Measurements from ENCODE around the gene NDOR1.

NDOR1 gene

DNA sequence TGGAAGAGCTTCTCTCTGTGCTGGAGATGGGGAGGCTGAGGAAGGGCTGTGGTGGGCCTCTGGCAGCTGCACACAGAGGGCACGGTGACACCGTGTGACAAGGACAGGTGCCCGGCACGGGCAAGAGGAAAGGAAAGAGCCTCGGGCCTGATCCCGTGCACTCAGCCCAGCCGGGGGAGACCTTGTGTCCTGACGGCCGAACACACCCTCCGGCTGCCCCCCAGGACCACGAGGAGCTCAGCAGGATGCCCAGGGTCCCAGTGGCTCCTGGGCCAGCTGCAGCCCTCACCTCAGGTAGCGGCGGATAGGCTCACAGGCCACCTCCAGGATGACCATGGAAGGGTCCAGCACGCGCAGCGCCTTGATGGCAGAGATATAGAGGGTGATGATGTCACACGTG is 22.7 kb upstream of the NDOR1 start:
- DNase-seq (ENCODE audit: low read depth): no peak

DNA sequence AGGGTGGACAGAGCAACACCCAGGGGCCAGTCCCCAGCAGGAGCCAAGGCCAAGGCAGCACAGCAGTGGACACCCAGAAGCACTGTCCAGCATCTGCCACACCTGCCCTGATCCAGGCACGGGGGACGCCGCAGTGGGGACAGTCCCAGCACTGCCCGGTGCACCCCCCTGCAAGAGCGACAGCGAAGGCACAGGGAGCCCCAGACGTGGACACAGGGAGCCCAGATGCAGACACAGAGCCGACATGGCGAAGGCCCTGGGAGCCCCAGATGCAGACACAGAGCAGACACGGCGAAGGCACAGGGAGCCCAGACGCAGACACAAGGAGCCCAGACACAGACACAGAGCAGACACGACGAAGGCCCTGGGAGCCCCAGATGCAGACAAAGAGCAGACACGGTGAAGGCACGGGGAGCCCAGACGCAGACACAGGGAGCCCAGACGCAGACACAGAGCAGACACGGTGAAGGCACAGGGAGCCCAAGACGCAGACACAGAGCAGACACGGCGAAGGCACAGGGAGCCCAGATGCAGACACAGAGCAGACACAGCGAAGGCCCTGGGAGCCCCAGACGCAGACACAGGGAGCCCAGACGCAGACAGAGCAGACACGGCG is 21.4 kb upstream of the NDOR1 start:
- no peak for DNase-seq (ENCODE audit: low read depth)

DNA sequence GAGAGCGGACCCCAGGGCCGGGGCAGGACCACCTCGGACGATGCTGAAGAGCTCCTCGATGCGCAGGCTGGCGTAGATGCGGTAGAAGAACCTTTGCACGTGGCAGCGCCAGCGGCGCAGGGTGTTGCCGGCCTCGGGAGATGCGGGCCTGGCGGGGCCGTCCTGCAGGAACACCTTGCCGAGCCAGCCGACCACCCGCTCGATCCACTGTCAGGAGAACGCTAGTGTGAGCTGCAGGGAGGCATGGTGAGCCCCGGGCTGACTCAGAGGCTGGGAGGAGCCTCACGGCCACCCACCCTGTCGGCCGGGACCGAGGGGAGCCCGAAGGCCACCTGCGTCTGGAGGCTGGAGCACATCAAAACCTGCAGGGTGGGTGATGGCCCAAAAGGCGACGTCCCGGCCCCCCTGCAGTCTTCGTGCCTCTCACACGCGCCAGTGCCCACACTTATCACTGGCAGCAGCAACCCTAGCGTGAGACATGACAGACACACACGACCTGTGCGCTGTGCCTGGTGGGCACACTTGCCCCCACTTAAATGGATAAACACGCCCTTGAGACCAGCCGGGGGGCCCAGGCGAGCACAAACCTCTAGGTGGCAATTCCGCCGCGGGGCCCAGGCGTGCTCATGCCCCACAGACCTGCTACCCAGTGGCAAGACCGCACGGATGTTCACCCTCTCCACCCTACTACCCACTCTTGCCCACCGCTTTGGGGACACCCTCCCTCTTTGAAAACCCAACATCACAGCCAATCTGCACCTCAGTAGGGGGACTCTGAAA is 20.4 kb upstream of the NDOR1 start:
- DNase-seq (ENCODE audit: low read depth): no peak

DNA sequence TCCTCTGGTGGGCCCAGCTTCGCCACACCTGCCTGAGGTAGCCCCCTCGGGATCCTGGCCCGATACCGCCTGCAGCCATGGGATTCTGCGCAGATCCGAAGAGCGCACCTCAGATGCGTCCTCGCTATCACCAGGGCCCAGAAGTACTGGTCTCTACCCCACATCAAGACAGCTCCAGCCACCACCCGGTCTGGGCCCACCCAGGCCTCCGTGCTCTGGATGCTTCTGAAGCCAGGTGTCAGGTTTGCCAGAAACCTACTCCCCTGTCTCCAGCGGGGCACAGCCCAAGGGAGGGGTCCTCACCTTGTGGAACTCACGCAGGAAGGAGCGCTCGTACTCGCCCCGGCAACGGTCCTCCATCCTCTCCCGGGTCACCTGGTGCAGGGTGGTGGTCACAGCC is 19.6 kb upstream of the NDOR1 start:
- DNase-seq (ENCODE audit: low read depth): no peak

DNA sequence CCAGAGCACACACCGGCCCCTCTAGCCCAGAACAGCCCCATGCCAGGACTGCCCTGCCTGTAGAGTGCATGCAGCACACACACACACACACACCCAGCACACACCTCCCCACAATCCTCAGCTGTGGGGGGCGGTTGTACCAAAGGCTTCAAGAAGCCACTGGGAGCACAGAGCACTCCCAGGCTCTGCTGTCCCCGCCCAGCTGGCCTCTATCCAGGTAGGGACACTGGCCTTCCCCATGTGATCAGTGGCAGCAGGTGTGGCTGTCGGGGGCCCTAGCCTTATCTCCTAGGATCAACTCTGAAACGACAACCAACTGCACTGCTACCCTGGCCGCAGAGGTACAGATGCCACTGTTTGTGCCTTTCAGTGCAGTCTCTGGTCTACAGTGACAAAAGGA is 19.1 kb upstream of the NDOR1 start:
- no peak for DNase-seq (ENCODE audit: low read depth)

DNA sequence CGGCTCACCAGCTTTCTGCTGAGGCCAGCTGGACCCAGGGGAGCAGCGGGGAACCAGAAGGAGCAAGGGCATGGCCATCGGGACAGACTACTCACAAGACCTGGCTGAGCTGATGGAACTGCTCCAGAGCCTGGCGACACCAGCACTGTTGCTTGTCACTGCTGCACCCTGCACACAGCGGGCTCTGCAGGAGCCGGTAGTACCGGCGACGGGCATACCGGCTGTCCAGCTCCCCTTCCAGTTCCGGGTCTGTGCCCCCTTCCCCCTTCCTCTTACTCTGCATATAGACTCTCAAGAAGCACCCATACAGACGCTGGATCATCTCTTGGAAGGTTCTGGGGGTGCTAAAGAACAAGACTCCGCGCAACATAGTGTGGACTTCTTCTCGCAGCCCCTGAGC is 18.1 kb upstream of the NDOR1 start:
- DNase-seq (ENCODE audit: low read depth): no peak

DNA sequence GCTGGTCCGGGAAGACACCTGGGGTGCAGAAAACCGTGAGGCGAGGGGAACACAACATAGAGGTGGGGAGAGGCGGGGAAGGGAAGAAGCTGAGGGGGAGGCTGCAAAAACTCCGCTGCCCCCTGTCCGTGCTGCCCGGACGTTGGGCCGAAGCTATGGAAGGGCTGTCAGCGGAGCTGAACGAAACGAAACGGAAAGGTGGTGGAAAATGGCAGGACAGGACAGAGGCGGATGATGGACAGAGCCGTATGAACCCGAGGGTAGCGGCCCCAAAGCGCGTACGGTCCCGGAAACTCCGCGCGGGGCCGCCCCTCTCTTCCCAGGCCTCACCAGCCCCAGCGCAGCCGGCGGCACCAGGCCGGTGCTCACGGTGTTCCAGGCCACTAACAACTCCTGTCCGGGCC is 17.4 kb upstream of the NDOR1 start:
- DNase-seq (ENCODE audit: low read depth): no peak

DNA sequence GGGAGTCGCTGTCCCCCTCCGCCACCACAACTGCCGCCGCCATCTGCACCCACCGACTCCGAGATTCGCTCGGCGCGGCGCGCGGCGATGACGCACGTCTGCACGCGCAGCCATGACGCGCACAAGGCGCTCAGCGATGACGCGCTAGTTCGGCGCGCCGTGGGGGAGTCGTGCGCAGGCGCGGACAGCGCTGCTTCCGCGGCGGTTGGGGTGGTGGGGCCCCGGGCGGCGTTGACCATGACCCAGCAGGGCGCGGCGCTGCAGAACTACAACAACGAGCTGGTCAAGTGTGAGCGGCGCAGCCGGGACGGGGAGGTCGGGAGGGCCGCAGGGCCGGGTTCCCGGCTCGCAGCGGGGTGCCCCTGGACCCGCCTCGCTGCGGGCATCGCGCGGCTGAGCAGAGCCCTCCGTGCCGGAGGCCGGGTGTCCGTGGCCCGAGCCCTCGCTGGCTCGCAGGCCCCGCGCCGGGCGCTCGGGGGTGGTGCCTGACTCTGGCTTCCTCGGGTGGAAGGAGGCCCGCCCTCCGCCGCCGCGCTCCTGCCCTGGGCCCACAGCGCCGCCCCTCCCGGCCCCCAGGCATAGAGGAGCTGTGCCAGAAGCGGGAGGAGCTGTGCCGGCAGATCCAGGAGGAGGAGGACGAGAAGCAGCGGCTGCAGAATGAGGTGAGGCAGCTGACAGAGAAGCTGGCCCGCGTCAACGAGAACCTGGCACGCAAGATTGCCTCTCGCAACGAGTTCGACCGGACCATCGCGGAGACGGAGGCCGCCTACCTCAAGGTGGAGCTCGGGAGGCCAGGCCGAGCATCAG is 16.8 kb upstream of the NDOR1 start, which contains the start of the genes ANAPC2 and SSNA1:
TSS of gene ANAPC2 (minus strand) at position 71 of the 807 bp plus-strand sequence. CDS start at position 43, 28 bp downstream.
TSS of gene SSNA1 (plus strand) at position 187 of the 807 bp plus-strand sequence. CDS start at position 238, 51 bp downstream.
- DNase-seq (ENCODE audit: low read depth): peak; percentile 88

DNA sequence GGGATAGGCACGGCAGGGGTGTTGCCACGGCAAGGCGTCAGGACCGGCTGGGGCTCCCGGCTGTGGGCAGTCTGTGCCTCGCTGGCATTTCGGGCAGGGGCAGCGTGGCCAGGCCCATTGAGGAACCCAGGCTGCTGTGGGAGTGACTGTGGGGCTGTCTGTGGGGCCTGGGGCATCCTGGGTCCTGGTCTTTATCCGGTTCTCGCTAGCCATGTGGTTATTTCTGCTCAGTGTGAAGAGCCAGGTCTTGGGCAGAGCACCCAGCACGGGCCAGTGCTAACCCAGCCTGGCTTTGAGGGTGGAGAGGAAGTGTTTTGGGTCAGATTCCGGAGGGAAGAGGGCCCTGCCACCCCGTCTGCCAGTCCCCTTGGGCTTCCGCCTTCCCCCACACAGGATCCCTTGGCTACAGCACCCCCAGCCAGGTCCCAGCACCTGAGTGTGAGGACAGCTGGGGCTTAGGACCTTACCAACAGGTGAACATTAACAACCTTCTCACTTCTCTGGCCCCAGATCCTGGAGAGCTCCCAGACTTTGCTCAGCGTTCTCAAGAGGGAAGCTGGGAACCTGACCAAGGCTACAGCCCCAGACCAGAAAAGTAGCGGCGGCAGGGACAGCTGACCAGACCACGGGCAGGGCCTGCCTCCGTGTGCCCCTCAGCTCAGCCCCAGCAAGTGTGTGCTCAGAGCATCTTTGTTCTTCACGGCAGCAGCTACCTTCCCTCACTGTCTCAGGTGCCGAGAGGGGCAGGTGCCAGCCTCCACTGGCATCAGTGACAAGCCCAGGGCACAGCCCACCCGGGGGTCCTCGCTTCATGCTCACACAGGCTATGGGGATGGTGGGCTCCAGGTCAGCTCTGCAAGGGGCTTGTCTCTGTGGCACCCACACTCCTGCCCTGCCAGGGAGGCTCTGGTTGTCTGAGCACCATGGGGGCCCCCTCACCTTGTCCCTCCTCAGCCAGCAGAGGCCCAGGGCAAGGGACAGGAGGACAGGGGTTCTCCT is 15.9 kb upstream of the NDOR1 start:
- DNase-seq (ENCODE audit: low read depth): no peak

DNA sequence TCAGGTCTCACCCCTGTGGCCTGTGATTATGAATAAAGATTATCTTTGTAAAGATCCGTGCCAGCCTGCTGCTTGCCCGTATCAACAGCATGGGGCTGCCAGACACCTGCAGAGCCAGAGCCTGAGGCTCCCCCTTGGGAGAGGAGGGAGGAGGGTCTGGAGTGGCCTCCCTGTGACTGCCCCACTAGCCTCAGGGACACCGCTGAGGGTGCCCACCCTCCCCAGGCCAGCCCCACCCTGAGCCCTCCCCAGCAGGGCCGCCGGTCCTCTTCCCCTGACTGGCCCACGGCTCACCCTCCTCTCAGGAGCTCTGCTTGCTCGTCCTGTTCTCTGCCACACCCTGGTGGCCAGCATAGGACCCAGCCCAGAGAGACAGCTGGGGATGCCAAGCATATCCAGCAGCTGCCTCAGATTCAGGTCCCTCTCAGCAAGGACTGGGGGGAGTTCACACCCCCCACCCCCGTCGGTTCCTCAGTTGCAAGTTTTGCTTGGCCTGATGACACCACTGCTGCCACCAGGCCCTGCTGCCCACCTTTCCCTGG is 15.1 kb upstream of the NDOR1 start:
- DNase-seq (ENCODE audit: low read depth): no peak

DNA sequence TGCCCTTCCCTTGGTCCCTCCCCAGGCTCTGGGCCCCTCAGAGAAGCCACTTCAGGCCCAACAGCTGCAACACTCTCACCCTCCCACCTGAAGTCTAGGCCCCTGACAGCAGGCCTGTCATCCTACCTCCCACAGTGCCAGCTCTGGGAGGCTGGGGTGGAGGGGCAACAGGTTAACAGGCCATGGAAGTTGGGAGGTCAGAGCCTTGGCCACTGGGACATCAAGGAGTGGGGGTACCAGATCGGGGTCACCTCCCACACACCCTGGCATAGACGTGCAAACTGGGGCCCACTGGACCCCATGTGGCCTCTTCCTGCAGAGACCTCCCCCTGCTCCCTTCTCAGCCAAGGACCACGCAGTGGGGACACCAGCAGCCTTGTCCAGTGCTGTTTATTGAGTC is 14.3 kb upstream of the NDOR1 start:
- DNase-seq (ENCODE audit: low read depth): no peak

DNA sequence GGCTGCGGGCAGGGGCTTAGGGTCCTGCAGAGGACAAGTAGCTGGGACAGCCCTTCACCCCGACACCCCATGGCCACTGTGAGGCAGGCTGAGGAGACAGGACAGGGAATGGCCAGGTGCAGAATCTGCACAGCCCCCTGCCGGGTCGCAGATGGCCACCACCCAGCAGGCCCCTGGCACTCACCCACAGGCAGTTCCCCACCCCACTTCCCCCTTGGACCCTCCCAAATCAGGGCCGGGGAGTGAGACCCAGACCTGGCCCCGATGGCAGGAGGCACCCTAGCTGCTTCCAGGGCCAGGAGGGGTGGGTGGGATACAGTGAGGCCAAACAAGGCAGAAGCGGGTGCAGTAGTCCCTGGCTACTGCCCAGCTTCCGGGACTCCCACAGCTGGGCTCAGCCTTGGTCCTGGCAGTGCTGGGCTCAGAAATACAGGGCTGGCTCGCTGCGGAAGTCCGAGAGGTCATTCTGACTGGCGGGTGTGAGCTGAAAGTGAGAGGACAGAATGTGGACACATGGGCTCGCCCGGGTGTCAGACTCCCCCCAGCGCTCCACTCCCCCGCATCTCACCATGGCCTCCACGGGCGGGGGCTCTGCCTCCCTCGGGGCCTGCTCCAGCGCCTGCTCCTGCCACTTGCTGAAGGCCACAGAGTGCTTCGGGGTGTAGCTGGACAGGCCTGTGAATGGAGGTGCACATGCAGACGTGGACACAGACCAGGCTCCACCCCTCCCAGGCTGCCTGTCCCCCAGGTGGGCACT is 13.6 kb upstream of the NDOR1 start:
- DNase-seq (ENCODE audit: low read depth): no peak

DNA sequence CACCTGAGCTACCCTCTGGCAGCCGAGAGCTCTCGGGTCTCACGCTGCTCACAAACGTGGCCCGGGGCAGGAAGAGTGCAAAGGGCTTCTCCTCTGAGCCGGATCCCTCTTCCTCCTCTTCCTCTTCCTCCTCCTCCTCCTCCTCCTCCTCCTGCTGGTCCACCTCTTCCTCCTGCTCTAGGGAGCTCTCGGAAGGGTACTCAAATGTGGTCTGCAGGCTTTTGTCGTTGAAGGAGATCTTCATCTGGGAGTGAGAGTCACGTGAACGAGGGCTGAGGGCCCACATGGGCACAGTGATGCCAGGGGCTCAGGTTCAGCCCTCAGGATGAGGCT is 13.1 kb upstream of the NDOR1 start:
- no peak for DNase-seq (ENCODE audit: low read depth)

DNA sequence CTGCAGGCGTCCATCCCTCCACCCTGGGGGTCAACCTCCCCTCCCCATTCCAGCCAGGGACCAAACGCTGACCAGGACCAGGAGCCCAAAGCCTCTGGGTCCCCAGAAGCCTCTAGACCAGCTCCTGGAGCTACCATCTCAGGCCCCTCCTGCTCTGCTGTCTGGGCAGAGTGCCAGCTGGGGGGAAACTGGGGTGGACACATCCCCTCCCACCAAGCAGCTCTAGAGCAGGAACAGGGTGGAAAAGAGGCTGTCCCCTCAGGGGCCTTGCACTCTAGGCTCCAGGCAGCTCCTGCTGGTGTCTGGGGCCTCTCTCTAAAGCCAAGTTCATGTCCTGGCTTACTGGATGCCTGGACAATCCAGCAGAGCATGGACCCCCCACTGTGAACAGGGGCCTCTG is 12.6 kb upstream of the NDOR1 start:
- DNase-seq (ENCODE audit: low read depth): no peak

DNA sequence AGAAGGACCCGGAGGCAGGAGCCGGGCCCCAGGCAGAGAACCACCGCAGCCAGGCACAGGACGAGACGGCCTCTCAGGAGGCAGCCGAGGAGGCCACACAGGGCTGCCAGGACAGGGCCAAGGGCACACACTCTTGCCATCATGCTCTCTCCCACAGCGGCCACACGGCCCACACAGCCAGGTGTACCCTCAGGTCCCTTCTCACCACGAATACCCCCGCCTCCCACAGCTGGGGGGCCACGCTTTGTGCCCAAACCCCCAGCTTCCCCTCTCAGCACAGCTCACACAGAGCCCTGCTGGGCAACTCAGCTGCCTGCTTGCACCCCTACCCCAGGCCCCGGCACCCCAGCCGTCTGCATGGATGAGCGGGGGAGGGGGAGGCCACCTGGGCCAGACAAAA is 11.7 kb upstream of the NDOR1 start:
- DNase-seq (ENCODE audit: low read depth): no peak

DNA sequence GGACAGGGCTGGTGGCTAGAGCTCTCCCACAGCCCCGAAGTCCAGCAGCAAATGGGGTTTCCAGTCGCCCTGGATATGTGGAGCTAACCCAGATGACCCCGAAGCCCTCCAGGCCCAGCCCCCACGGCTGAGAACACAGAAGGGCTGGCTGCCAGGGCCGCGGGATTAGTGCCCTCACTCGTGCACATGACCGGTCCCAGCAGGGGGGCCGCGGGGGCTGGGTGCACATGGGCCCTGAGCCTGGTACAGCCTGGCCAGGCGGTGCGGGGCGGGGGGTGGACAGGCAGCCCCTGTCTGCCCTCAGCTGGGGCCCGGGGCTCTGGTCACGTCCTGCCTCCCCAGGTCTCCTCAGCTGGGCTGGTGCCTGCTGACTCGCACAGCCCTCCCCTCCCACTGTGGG is 11.1 kb upstream of the NDOR1 start:
- DNase-seq (ENCODE audit: low read depth): no peak

DNA sequence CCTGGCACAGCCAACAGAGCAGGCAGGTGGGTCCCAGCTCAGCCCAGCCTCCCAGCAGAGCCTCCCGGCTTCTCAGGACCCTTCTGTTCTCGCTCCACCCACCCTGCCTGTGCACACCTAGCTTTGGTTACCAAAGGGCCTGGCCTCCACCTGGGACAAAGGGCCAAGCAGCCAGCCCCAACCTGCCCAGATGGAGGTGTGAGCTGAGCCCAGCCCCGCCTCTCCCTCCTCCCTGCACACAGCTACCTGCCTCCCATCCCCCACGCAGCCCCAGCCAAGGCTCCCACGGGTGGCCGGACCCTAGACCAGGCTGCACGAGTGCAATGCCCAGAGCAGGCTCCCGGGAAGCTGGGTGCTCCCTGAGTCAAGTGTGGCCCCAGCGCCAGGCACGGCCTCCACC is 10.6 kb upstream of the NDOR1 start:
- no peak for DNase-seq (ENCODE audit: low read depth)

DNA sequence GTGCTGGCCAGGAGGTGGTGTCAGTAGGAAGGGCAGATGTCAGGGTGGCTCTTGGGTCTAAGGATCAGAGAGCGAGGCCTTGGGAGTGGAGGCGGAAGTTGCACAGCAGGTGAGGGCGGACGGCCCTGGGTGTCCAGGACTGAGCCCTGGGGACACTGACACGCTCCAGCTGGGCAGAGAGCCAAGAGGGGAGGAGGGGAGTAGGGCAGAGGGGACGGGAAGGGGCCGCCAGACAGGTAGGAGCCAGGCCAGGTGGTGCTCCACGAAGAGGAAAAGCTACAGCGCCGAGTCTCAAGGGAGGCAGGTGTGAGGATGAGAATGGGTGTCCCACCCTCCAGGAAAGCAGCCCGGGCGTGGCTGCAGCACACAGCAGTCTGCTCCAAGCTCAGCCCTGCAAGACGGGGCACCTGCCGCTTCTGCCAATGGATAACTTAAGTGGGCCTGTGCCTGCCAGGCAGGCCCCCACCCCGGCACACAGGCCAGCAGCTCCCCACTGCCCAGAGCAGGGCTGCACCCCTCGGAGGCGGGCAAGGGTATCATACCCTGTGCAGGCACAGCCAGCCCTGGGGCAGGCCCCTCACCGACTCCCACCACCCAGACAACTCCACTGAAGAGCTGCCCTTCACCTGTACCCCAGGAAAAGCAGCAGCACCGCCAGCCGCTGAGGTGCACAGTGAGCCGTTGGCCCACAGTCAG is 9.8 kb upstream of the NDOR1 start:
- no peak for DNase-seq (ENCODE audit: low read depth)

DNA sequence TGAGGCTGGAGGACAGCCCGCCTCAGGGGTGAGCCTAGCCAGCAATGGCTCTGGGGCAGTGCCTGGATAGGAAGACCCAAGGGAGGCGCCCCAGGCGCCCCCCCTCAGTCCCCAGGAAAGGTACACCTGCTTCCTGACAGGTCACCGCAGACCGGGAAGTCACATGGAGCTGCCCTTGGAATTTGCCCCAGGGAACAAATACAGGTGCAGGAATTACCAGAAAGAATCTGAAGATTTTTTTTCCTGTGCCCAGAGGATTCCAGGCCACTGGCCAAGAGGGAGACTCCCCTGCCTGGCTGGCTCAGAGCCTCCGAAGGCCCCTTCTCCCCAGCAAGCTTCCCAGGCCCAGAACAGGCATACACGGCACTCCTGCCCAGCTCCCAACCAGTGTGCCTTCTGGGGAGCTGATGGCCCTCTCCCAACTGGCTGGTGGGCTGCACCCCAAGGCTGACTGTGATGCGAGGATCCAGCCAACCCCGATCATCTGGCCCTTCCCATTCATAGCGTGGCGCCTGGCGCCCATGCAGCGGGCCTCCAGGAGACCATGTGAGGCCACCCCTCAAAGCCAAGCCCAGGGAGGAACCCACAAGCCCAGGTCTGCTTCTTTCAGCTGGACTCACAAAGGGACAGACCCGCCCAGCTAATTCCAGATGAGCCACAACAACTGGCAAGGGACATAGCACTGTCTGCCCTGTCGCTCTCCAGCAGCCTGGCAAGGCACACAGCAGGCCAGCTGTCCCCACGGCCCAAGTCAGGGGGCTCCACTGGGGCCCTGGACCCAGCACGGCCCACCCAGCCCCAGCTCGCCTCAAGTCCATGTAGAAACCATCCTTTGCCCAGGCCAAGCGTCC is 7.2 kb upstream of the NDOR1 start:
- DNase-seq (ENCODE audit: low read depth): no peak

Data from iris pigment epithelial cell (primary cell).